NCI-H2227 treated with DMSO at 0.1 percent for 48 hours (cell line): Measurements from ENCODE around the gene RASA3.

ENCODE experiments used
- DNase-seq: peaks from one replicate; lab custom pipeline; 2025; lab: John Stamatoyannopoulos, UW

The RASA3 gene

DNA sequence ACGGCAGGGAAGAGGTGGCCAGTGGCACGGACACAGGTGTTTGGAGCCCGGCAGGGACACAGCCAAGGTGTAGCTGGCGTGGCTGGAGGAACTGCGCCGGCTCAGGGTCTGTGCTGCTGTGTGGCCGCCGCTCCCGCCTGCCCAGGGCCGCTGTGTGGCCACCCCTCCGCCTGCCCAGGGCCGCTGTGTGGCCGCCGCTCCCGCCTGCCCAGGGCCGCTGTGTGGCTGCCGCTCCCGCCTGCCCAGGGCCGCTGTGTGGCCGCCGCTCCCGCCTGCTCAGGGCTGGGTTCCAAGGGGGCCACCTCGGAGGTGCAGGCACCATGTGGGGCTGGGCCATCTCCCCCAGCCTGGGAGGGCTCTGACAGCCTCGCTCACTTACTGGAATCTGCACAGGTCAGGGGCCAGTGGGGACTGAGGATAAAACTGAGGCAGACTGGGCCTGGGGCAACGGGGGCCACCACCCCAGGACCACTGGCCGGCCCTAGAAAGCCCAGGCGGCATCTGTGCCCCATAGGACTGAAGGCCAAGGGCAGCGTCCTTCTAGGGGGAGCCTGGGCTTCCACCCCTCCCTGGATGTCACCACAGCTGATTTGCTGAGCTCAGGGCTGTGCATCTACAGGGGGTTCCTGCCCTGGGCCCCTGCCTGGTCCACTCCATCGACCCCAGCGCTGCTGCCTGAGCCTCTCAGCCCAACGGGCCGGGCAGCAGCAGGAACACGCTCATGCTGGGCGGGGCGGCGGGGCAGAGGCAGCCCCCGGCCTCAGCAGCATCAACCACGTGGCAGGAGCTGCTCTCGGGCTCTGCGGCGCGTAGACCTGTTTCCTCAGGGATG is 180.1 kb downstream of the RASA3 start:
- no peak for DNase-seq

DNA sequence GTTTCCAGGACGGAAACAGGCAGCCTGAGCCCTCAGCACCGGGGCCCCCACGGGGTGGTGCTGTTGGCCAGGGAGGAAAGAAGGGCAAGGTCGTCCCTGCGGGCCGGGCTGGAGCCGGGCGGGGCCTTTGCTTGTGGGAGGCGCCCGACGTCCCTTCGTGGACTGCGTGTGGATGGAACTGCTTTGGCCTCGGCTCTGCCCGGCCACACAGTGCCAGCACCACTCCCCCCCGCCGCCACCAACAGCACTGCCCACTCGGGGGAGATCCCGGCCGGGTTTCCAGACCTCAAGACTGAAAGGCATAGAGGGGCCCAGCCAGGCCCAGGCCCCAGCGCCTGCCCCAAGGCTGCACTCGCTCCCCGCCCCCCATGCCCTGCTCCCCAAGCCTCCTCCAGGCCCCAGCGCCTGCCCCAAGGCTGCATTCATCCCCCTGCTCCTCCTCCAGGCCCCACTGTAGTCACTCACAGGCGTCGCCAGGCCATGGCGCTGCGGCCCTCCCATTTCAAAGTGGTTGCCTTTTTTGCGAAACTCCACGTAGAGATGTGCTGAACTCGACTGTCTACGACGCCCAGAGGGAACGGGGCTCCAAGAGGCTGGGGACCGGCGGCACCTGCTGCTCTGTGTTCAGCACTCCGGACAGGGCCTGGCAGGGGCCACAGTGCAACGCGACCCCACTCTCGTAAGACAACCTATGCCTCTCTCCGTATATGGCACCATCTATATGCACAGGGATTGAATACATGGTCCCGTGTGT is 181.0 kb downstream of the RASA3 start:
- DNase-seq: no peak

DNA sequence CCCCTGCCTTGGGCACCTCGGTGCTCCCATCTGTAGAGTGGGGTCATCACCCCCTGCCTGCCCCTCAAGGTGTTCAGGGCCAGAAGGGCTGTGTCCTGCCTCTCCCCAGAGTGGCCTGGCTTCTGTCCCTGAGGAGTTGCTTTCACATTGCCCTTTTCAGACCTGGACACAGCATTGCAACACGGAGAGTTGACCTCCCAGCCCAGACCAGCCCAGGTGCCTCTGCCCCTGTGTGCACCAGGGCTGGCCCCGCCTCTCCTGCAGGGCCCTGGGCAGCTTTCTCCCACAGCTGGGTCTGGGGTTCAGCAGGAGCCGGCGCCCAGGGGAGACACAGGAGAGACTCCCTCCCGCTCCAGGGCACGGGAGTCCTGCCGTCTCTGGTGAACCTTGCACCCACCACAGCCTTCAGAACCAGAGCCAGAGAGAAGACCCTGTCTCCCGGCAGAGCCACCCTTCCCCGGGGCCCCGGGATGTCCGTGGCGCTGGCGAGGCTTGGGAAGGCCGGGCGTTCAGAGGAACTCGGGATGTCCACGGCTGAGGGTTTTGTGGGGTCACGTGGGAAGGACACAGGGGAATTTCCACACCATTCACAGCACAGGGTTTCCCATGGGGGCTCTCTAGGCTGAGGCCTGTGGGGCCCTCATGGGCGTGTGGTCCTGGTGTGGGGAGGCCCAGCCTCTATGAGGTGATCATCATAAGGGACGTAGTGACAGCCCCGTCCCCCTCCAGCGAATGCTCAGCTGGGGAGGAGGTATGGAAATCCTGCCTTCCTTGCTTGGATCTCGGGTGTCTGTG is 181.8 kb downstream of the RASA3 start:
- DNase-seq: no peak

GRCh38 chr13:113949546-113949945 is 182.9 kb downstream of the RASA3 start:
- no peak for DNase-seq

DNA sequence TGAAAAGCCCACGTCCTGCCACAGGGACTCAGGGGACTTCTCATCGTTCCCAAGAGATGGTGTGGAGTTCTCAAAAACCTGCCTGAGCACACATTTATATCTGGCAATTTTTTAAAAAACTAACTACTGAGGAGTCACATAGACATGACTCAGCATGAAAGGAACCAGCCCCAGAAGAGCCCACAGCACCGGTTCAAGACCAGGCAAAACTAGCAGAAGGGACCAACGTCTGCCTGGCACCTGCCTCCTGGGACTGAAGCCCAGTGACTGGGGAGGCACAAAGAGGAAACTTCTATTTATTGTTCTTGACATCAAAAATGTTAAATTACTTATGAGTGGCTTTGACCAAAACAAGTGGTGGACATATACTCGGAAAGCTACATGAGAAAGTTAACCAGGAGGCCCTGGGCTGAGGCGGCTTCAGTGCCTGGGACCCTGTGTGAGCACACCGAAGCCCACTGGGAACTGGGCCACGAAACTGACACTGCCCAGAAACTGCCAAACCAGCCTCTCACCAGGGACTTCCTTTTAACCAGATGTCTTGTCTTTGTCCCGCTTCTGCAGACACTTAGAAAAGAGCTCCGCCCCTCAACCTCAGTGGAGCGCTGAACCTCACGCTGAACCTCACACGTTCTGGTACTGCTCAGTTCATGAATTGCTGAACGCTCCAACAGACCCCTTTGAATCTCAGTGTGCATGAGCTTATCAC is 184.2 kb downstream of the RASA3 start:
- no peak for DNase-seq

DNA sequence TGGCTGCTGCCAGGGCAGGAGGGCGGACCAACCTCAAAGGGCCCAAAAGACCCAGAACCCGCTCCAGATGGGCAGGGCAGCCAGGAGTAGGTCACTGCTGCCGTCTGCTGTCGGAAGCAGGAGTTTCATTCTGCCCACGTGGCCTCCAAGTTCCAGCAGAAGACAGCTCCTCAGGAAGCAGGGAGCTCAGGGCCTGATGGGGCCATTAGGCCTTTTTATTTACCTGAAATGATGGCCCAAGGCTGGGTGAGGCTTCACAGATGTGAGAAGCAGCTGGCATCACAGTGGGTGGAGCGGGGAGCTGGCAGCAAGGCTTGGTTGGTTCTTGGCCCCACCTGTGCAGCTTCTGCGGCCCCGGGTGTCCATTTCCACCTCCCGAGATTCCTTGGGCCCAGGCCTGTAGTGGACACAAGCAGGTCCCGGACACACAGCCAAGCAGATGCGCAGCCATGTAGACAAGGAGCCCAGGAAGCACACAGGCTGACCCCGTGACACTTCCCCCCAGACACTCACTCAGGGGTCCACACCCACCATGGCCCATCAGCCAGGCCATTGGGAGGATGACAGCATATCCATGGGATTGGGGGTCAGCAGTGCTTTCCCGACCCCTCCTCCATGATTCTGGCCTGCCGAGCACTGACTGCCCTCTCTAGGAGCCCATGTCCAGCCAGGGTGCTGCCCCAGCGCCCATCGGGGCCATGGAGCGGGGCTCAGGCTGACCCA is 185.0 kb downstream of the RASA3 start:
- DNase-seq: no peak

DNA sequence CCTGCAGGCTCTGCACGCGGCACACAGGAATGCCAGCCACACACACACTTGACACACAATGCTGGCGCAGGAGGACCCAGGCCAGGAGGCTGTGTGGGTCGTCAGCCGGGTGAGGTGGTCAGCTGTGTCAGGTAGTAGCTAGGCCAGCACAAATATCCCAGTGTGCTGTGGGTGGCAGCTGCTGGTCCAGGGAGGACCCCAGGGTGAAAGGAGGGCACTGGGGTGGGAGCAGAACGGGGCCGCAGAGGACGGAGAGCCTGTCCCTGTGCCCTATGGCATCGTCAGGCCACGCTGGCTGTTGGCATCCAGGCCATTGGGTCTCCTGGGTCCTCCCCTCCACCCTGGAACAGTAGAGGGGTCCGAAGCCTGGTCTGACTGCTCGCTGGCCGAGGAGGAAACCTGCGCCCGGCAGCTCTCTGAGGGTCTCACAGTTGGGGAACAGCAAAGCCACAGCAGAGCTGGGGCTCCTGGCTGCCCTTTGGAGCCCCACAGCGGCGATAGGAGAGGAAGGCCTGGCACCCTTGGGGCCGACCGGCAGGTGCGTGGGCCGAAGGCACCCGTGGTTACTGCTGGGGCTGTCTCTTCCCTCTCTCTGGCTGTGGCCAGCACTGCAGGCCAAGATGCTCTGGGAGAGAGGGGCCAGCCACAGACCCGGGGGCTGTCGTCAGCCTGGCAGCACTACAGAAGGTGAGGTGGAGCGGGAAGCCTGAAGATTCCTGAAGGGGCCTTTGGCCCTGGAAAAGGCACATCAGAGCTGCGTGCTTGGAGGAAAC is 185.8 kb downstream of the RASA3 start:
- no peak for DNase-seq

- no peak for DNase-seq
Observed at GRCh38 chr13:113945857-113946408, 186.5 kb downstream of the RASA3 start.

- no peak for DNase-seq
Observed at GRCh38 chr13:113943821-113944565, 188.4 kb downstream of the RASA3 start.

- no peak for DNase-seq
Observed at GRCh38 chr13:113942591-113943103, 189.8 kb downstream of the RASA3 start.

- DNase-seq: no peak
Observed at GRCh38 chr13:113941571-113942191, 190.7 kb downstream of the RASA3 start.

GRCh38 chr13:113939944-113940297 is 192.5 kb downstream of the RASA3 start:
- no peak for DNase-seq

DNA sequence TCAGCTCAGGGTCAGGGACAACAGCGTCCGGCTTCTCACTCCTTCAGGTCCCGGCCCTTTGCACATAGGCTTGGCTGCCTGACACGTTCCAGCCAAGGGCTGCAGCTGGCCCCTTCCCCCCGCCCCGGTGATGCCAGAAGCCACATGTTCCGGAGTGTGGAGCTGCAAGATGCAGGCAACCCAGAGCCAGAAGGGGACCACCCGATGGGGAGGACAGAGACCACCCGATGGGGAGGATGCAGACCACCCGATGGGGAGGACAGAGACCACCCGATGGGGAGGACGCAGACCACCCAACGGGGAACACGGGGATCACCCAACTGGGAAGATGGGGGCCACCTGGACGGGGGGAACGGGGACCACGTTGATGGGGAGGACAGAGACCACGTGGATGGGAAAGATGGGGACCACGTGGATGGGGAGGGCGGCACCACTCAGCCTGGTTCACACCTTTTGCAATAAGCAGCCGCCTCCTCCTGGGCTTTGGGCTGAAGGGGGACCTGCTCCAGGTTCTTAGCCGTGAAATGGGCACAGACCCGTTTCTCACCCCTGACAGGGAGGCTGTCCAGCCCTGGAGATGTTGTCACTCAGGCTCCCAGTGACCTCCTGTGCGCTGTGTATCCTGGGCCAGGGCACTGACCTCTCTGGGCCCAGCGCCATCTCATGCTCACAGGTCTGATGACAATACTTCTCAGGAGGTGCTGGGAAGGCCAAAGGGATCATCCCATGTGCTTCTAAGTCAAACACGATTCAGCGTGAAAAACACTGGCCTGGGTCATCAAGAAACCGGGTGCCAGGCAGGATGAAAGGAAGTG is 193.1 kb downstream of the RASA3 start:
- DNase-seq: no peak

- DNase-seq: no peak
Observed at GRCh38 chr13:113938716-113939115, 193.7 kb downstream of the RASA3 start.

DNA sequence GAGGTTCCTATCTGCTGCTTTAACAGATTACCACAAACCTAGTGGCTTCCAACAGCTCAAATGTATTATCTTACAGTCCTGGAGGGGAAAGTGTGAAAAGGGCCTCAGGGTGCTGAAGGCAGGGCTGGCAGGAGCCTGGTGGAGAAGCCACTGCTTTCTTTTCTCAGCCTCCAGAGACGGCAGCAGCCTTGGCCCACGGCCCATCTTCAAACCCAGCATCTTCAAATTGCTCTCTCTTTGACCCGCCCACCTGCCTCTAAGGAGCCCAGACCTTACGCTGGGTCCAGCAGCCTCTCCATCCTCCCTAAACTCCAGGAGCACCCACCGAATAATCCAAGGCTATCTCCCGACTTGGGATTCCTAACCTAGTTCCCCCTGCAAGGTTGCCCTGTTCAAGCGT is 194.2 kb downstream of the RASA3 start:
- no peak for DNase-seq

GRCh38 chr13:113937527-113938180 is 194.8 kb downstream of the RASA3 start:
- no peak for DNase-seq

DNA sequence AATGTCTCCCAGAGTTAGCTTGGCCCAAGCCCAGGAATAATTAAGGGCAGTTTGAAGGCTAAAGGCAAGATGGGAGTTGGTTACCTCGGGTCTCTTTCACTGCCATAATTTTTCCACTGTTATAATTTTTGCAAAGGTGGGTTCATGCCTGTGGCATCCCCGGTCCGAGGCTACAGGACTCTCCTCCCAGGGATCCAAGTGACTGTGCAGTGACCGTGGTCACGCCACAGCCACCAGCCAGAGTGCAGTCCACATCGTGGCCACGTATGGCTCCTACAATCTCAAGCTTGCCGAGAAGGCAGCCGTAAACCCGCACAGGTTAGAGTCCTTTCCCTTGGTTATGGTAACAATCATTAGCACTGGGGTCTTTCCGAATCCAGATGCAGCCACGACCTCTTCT is 195.3 kb downstream of the RASA3 start:
- no peak for DNase-seq
